GM18517 (cell line): Measurements from ENCODE around the gene FLNA.

Experiments
- ATAC-seq: cut with Tn5 transposase; IDR thresholded peaks from one replicate; pipeline ENCODE4 v1.9.1; 2021; ENCODE audit warnings: mild to moderate bottlenecking, moderate library complexity; ENCODE audit not compliant: unreplicated experiment

Gene FLNA

DNA sequence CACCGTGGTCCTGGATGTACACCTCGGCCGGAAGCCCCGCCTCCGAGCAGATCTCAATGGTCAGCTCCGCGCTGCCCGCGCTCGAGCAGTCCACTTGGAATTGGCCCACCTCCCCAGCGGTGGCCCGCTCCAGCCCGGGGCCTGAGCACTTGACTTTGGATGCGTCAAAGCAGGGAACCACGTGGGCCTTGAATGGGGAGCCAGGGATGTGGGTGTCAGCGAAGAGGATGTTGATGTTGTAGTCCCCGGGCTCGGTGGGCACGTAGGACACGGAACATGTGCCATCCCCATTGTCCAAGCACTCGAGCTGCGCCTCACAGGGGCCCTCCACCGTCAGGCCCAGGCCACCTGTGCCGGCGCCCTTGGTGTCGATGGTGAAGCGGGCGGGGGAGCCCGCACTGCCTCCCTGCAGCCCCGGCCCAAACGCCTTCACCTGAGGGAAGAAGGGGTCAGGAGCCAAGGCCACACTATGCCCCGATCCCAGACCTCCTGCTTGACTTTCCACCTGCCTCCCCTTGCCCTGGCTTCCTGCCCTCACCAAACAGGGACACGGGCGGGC is 14.2 kb downstream of the FLNA start:
- ATAC-seq: no peak

DNA sequence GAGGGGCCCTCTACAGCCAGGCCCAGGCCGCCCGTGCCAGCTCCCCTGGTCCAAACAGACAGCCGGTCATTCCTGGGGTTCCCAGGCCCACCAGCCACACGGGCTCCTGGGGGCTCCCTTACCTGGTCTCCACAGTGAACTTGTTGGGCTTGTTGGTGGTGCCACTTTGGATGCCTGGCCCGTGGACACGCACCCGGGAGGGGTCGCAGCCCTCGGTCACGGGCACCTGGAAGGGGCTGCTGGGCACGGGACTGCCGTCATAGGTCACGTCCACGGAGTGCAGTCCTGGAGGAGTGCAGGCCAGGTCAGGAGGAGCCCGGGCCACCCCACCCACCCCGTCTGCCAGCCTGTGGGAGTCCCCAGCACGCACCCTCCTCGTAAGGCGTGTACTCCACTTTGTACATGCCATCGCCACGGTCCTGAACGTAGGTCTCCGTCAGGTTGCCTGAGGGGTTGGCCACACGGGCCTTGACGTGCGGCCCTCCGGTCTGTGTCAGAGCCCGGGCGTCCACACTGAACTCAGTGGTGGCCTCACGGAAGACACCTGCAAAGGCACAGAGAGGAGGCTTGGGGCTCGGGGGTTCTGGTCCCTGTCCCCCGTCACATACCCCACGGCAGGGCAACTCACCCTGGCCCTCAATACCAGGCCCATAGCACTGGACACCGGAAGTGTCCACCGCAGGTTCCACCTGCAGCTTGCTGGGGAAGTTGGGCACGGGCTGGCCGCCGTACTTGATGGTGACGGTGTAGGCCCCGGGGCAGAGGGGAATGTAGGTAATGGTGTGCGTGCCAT is 14.9 kb downstream of the FLNA start:
- ATAC-seq: no peak

- ATAC-seq: no peak
Measured at GRCh38 chrX:154358829-154359228, 15.6 kb downstream of the FLNA start.

- no peak for ATAC-seq
Measured at GRCh38 chrX:154358011-154358410, 16.4 kb downstream of the FLNA start.

- ATAC-seq: no peak
Measured at GRCh38 chrX:154357205-154357604, 17.2 kb downstream of the FLNA start.

GRCh38 chrX:154356596-154356995 is 17.8 kb downstream of the FLNA start:
- ATAC-seq: no peak

GRCh38 chrX:154355776-154356140 is 18.7 kb downstream of the FLNA start:
- no peak for ATAC-seq

- ATAC-seq: no peak
Measured at GRCh38 chrX:154355094-154355775, 19.2 kb downstream of the FLNA start.

DNA sequence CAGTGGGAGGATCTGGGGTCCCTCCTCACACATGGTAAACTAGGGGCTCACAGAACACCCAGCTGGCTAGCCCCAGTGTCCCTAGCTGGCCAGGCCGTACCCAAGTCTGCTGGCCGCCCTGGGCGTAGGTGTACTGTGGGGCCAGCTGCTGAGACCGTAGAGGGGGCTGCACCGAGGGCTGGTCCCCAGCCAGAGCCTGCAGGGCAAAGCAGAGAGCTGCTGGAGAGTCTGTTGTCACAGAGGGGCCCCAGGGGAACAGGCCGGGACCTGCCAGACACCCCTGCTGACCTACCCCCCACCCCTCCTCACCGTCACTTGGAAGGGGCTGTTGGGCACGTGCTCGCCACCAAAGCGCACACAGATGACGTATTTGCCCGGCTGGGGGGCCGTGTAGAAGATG is 19.9 kb downstream of the FLNA start:
- no peak for ATAC-seq

GRCh38 chrX:154354013-154354412 is 20.4 kb downstream of the FLNA start:
- no peak for ATAC-seq

GRCh38 chrX:154353172-154353843 is 21.1 kb downstream of the FLNA start:
- ATAC-seq: no peak

- ATAC-seq: no peak
Measured at GRCh38 chrX:154352466-154352865, 22.0 kb downstream of the FLNA start.

DNA sequence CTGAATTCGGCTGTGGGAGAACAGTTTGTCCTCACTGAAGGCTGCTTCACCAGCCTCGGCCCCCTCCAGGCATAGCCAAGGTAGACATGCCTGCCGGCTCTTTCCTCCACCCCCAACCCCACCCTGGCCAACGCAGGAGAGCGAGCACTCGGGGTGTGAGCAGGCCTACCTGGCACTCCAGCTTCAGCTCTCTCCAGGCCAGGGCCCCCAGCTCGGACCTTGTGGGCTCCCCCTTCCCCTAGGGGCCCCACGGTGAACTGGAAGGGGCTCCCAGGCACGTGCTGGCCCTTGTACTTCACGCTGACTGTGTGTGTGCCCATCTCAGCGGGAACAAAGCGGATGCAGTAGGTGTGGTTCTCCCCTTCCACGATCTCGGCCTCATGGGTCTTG is 22.4 kb downstream of the FLNA start:
- ATAC-seq: no peak

DNA sequence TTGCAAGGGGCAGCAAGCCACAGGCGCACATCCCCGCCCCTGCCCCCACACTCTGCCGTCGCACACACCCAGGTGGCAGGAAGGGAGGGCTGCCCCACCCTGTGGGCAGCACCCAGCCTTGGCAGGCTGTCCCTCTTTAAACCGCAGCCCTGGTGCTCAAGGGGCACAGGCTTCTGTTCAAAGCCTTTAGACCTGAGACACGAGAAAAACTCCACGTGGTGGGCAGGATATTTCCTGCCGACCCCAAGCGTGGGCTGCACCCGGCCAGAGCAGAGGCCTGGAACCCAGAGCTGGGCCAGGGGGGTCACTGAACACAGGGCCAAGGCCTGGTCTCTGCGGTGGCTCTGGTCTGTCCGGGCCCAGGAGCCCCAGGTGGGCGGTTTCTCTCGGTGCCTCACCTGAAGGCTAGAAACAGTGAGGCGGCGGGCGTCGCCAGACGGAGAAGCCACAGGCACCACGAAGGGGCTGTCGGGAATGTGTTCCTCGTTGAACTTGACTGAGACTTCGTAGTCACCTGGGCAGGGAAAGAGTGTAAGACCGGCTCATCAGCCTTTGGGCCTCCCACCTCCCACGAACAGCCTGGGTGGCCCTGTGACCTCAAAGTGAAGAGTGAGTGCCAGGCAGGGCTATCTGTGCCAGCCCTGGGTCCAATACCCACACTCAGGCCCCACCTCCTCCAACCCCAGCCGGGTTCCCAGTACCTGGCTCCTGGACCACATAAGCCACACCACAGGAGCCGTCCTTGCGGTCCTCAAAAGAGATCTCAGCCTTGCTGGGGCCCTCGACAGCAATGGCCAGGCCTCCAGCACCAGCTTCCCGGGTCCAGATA is 23.0 kb downstream of the FLNA start:
- ATAC-seq: no peak

GRCh38 chrX:154350429-154351182 is 23.8 kb downstream of the FLNA start:
- ATAC-seq: no peak

GRCh38 chrX:154349979-154350378 is 24.5 kb downstream of the FLNA start:
- no peak for ATAC-seq

- no peak for ATAC-seq
Measured at GRCh38 chrX:154349359-154349935, 25.0 kb downstream of the FLNA start.

DNA sequence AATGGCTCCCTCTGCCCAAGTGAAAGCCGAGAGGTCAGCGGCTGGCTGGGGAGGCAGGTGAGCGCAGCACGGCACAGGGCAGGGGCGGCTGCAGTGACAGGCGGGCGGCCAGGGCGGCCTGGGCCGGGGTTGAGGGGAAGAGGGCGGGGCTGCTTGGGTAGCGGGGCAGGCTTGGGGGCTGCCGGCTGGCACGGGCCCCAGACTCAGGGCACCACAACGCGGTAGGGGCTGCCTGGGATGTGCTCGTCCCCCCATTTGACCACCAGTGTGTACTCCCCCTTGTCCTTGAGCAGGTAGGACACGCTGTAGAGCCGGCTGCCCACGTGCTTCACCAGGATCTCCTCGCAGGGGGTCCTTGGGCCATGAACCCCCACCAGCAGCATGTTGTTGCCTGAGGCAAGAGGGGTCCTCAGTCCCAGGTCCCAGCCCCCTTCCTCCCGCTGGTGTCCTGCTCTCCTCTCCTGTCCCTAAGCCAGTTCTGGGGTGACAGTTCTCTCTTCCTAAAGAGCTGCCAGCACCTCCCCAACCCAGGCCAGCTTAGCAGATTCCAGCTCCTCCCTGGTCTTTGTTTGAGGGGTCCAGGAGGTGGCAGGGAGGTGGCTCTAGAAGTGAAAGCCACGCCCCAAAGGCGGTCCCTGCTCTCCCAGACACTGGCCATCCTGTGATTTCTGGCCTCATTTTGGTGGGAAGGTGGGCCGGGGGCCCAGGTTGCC is 25.6 kb downstream of the FLNA start:
- ATAC-seq: no peak

- no peak for ATAC-seq
Measured at GRCh38 chrX:154348114-154348531, 26.3 kb downstream of the FLNA start.
